ENCODE data around the gene ADARB2. TPM values are rescaled to one million over a fixed set of nuclear protein-coding genes. Genes with fewer than 3 reads are reported as not detected.

ADARB2 gene
- total RNA-seq, 2 donors from 2014 or later = 8.0 to 12.2 TPM

GRCh38 chr10:1366811-1367425 lies 370.4 kb downstream of the ADARB2 start:
- TF ChIP-seq CTCF (IDR thresholded peaks at IDR 0.05) (no peak), POLR2A (IDR thresholded peaks at IDR 0.05) (no peak)
- Histone ChIP-seq H3K4me3 (no peak overlapping the region), H3K27me3 (no peaks in the 10 kb centered on the region), H3K36me3 (replicated peaks in 1 of 2; ENCODE audit: insufficient read depth in 1 of 2, low read depth in 2 of 2) (no peaks in the 10 kb centered on the region), H3K27ac (no peak overlapping the region), H3K4me1 (no peaks in the 10 kb centered on the region), H3K9me3 (no peaks in the 10 kb centered on the region)
- 73 to 79% methylated on average over 15 of the region's 15 CpGs for WGBS, 2 donors
- intact Hi-C loops (cut with DNase I) = no loop called here
- no peak for ATAC-seq
- no peak for DNase-seq

- 56 to 62% methylated on average over 6 of the region's 6 CpGs for WGBS, 2 donors
- no peak for ATAC-seq
- DNase-seq = no peak
These were observed 371.0 kb downstream of the ADARB2 start for GRCh38 chr10:1366322-1366691.

DNA sequence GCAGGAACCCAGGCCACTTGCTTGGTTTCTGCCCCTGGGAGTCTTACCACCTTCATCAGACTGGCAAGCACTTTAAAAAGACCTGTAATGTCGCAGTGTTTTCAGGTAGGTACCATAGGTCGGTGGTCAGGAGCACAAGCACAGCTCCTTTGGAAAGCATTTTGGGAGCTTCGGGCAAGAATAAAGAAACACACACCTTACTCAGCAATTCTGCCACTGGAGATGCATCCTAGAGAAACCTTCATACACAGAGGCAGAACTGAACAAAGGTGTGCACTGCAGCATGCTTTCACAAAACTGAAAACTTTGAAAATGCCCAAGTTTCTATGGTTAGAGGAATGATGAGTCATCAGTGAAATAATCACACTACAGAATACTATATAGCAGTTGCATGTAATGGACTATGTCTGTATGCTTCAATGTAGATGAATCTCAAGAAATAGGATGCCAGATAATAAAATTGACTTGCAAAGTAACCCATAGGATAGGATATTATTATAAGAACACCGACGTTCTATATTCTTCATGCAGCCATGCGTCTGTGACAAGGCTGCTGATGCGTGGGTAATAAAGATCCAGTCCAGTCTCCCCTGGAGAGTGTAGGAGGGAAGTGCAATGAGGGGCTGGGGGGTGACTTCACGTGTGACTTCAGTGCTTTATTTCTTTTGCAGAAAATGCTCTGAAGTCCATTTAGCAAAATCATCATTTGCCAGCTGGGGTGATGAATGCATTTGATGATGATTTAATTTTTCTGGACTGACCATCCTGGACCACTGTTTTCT lies 371.6 kb downstream of the ADARB2 start:
- H3K4me3 ChIP-seq = no peak overlapping the region
- TF ChIP-seq POLR2A (IDR thresholded peaks at IDR 0.05) (no peak), CTCF (IDR thresholded peaks at IDR 0.05) (no peak)
- H3K36me3 ChIP-seq (replicated peaks in 1 of 2; ENCODE audit: insufficient read depth in 1 of 2, low read depth in 2 of 2) = no peaks in the 10 kb centered on the region
- intact Hi-C loops (cut with DNase I) = no loop called here
- DNase-seq (no peak), ATAC-seq (no peak)
- no peaks in the 10 kb centered on the region for H3K9me3 ChIP-seq
- no peak overlapping the region for H3K27ac ChIP-seq
- no peaks in the 10 kb centered on the region for H3K27me3 ChIP-seq
- no peaks in the 10 kb centered on the region for H3K4me1 ChIP-seq
- 63 to 67% methylated on average over 8 of the region's 8 CpGs for WGBS, 2 donors

More at GRCh38 chr10:1366322-1366691, 371.0 kb downstream of the ADARB2 start:
- no peak overlapping the region for H3K27ac ChIP-seq
- H3K9me3 ChIP-seq = no peaks in the 10 kb centered on the region
- intact Hi-C loops (cut with DNase I) = no loop called here
- H3K4me1 ChIP-seq = no peaks in the 10 kb centered on the region
- TF ChIP-seq POLR2A (IDR thresholded peaks at IDR 0.05) (no peak), CTCF (IDR thresholded peaks at IDR 0.05) (no peak)
- no peak overlapping the region for H3K4me3 ChIP-seq
- no peaks in the 10 kb centered on the region for H3K27me3 ChIP-seq
- no peaks in the 10 kb centered on the region for H3K36me3 ChIP-seq (replicated peaks in 1 of 2; ENCODE audit: insufficient read depth in 1 of 2, low read depth in 2 of 2)

GRCh38 chr10:1364151-1364910 lies 373.0 kb downstream of the ADARB2 start:
- 81 to 83% methylated on average over 13 to 16 of the region's 16 CpGs for WGBS, 2 donors
- H3K4me1 ChIP-seq = no peaks in the 10 kb centered on the region
- no peaks in the 10 kb centered on the region for H3K27me3 ChIP-seq

More at GRCh38 chr10:1364151-1364910, 373.0 kb downstream of the ADARB2 start:
- Histone ChIP-seq H3K9me3 (no peaks in the 10 kb centered on the region), H3K4me3 (no peak overlapping the region), H3K36me3 (replicated peaks in 1 of 2; ENCODE audit: insufficient read depth in 1 of 2, low read depth in 2 of 2) (no peaks in the 10 kb centered on the region), H3K27ac (no peak overlapping the region)
- intact Hi-C loops (cut with DNase I) = no loop called here
- TF ChIP-seq CTCF (IDR thresholded peaks at IDR 0.05) = no peak
- TF ChIP-seq POLR2A (IDR thresholded peaks at IDR 0.05) = no peak
- DNase-seq (no peak), ATAC-seq (no peak)
